ENCODE results near the gene TBATA. TPM values are rescaled to one million over a fixed set of nuclear protein-coding genes. Genes with fewer than 3 reads are reported as not detected.

The TBATA gene
- total and polyA plus RNA-seq, 2 of the 8 experiments (the other 6 are each of a cell fraction or from before 2014, with no cell fraction given), result not detected

DNA sequence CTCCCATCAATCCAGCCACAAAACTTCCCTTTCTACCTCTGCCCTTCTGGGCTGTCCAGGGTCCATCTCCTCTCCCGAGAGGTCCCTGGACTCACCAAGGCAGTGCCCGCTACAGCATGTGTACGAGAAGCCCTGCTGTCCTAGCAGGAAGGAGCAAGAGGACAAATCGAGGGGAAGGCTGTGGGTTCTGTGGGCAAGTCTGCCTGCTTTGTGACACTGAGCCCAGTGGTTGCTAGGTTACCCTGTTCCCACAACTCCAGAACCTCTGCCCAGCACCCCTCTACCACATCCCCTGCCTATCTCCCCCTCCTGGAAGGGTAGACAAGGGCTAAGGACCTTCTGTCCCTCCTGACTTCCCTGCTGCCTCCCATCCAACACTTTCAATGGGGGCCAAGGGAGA is at the start of gene TBATA (continued):
- TF ChIP-seq, protein P1, sequence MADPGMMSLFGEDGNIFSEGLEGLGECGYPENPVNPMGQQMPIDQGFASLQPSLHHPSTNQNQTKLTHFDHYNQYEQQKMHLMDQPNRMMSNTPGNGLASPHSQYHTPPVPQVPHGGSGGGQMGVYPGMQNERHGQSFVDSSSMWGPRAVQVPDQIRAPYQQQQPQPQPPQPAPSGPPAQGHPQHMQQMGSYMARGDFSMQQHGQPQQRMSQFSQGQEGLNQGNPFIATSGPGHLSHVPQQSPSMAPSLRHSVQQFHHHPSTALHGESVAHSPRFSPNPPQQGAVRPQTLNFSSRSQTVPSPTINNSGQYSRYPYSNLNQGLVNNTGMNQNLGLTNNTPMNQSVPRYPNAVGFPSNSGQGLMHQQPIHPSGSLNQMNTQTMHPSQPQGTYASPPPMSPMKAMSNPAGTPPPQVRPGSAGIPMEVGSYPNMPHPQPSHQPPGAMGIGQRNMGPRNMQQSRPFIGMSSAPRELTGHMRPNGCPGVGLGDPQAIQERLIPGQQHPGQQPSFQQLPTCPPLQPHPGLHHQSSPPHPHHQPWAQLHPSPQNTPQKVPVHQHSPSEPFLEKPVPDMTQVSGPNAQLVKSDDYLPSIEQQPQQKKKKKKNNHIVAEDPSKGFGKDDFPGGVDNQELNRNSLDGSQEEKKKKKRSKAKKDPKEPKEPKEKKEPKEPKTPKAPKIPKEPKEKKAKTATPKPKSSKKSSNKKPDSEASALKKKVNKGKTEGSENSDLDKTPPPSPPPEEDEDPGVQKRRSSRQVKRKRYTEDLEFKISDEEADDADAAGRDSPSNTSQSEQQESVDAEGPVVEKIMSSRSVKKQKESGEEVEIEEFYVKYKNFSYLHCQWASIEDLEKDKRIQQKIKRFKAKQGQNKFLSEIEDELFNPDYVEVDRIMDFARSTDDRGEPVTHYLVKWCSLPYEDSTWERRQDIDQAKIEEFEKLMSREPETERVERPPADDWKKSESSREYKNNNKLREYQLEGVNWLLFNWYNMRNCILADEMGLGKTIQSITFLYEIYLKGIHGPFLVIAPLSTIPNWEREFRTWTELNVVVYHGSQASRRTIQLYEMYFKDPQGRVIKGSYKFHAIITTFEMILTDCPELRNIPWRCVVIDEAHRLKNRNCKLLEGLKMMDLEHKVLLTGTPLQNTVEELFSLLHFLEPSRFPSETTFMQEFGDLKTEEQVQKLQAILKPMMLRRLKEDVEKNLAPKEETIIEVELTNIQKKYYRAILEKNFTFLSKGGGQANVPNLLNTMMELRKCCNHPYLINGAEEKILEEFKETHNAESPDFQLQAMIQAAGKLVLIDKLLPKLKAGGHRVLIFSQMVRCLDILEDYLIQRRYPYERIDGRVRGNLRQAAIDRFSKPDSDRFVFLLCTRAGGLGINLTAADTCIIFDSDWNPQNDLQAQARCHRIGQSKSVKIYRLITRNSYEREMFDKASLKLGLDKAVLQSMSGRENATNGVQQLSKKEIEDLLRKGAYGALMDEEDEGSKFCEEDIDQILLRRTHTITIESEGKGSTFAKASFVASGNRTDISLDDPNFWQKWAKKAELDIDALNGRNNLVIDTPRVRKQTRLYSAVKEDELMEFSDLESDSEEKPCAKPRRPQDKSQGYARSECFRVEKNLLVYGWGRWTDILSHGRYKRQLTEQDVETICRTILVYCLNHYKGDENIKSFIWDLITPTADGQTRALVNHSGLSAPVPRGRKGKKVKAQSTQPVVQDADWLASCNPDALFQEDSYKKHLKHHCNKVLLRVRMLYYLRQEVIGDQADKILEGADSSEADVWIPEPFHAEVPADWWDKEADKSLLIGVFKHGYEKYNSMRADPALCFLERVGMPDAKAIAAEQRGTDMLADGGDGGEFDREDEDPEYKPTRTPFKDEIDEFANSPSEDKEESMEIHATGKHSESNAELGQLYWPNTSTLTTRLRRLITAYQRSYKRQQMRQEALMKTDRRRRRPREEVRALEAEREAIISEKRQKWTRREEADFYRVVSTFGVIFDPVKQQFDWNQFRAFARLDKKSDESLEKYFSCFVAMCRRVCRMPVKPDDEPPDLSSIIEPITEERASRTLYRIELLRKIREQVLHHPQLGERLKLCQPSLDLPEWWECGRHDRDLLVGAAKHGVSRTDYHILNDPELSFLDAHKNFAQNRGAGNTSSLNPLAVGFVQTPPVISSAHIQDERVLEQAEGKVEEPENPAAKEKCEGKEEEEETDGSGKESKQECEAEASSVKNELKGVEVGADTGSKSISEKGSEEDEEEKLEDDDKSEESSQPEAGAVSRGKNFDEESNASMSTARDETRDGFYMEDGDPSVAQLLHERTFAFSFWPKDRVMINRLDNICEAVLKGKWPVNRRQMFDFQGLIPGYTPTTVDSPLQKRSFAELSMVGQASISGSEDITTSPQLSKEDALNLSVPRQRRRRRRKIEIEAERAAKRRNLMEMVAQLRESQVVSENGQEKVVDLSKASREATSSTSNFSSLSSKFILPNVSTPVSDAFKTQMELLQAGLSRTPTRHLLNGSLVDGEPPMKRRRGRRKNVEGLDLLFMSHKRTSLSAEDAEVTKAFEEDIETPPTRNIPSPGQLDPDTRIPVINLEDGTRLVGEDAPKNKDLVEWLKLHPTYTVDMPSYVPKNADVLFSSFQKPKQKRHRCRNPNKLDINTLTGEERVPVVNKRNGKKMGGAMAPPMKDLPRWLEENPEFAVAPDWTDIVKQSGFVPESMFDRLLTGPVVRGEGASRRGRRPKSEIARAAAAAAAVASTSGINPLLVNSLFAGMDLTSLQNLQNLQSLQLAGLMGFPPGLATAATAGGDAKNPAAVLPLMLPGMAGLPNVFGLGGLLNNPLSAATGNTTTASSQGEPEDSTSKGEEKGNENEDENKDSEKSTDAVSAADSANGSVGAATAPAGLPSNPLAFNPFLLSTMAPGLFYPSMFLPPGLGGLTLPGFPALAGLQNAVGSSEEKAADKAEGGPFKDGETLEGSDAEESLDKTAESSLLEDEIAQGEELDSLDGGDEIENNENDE (IDR thresholded peaks at IDR 0.05; ENCODE audit: insufficient replicate concordance, low read length), result no peak
- TF ChIP-seq NANOG (IDR thresholded peaks at IDR 0.05; ENCODE audit: insufficient read depth, low read depth, low read length, poor library complexity, severe bottlenecking), result no peak
- TF ChIP-seq SP2 (IDR thresholded peaks at IDR 0.05; ENCODE audit: low read length), result no peak
- TF ChIP-seq CTBP2 (IDR thresholded peaks at IDR 0.05; ENCODE audit: borderline replicate concordance, insufficient read depth, insufficient read length, low read length), result no peak
- TF ChIP-seq FOSL1 (IDR thresholded peaks at IDR 0.05; ENCODE audit: insufficient read depth, low read depth, low read length), result no peak

Data from H1 (cell line).